HG02610 (cell line): Measurements from ENCODE around the gene SEMA3F.

ENCODE experiments used
- ATAC-seq: cut with Tn5 transposase; IDR thresholded peaks from one replicate; pipeline ENCODE4 v1.9.1; 2021; ENCODE audit warnings: mild to moderate bottlenecking, moderate library complexity; ENCODE audit not compliant: unreplicated experiment

SEMA3F gene

GRCh38 chr3:50190936-50191660 lies 36.0 kb downstream of the SEMA3F start, which contains the start of gene GNAT1:
Gene GNAT1, plus strand, starts transcription at chr3:50191610. Its CDS starts 116 bp downstream, at chr3:50191726.
- ATAC-seq = no peak

GRCh38 chr3:50192124-50192523 lies 37.0 kb downstream of the SEMA3F start:
- ATAC-seq = no peak

- ATAC-seq = no peak
Observed at GRCh38 chr3:50192689-50193141, 37.6 kb downstream of the SEMA3F start.

- ATAC-seq = no peak
Observed at GRCh38 chr3:50193286-50193685, 38.2 kb downstream of the SEMA3F start.

GRCh38 chr3:50193746-50194127 lies 38.6 kb downstream of the SEMA3F start:
- no peak for ATAC-seq

- no peak for ATAC-seq
Observed at GRCh38 chr3:50194128-50194902, 39.2 kb downstream of the SEMA3F start.

GRCh38 chr3:50194903-50195500 lies 39.9 kb downstream of the SEMA3F start:
- ATAC-seq = no peak

- ATAC-seq = no peak
Observed at GRCh38 chr3:50195501-50196252, 40.6 kb downstream of the SEMA3F start.

GRCh38 chr3:50196253-50196801 lies 41.2 kb downstream of the SEMA3F start:
- no peak for ATAC-seq

GRCh38 chr3:50201573-50202315 lies 46.6 kb downstream of the SEMA3F start:
- ATAC-seq = no peak

GRCh38 chr3:50202353-50203112 lies 47.4 kb downstream of the SEMA3F start:
- ATAC-seq = no peak

- no peak for ATAC-seq
Observed at GRCh38 chr3:50203113-50203808, 48.1 kb downstream of the SEMA3F start.

- no peak for ATAC-seq
Observed at GRCh38 chr3:50203809-50204803, 49.0 kb downstream of the SEMA3F start.

- no peak for ATAC-seq
Observed at GRCh38 chr3:50204804-50205412, 49.8 kb downstream of the SEMA3F start, which contains the start of gene SLC38A3. Gene SLC38A3, plus strand, starts transcription at chr3:50205271. Its CDS starts 8,929 bp downstream, at chr3:50214200.

- no peak for ATAC-seq
Observed at GRCh38 chr3:50205413-50206276, 50.5 kb downstream of the SEMA3F start.
